ENCODE measurements around the gene RPL22L1.

RPL22L1 gene

DNA sequence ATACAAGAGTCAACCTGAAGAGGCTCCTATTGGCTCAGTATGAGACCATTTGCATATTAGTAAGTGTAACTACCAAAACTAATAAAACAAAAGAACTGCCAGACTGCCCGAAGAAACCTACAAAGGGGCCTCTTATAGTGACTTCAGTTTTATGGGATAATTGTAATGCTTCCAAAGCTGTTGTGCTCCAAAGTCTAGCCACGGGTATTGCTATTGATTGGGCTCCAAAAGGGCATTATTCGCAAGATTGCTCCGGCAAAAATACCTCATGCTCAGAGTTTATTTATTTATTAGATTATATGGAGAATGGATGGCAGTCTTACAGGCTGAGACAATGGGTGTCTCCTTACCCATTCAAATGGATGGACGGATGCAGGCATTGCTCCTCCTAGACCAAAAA lies 11.4 kb downstream of the RPL22L1 start:
- Histone ChIP-seq H2BK120ac (ENCODE audit: low read depth, low read length) (no peak overlapping the region), H4K91ac (ENCODE audit: low read length) (no peak overlapping the region), H3K79me1 (replicated peaks; ENCODE audit: low read length, poor library complexity, severe bottlenecking) (no peaks in the 10 kb centered on the region), H3K18ac (ENCODE audit: low read depth in 1 of 2, low read length in 2 of 2) (no peak overlapping the region), H2BK15ac (ENCODE audit: low read depth, poor library complexity, severe bottlenecking) (no peak overlapping the region), H3K4ac (ENCODE audit: low read depth in 1 of 2, low read length in 2 of 2) (no peak overlapping the region), H3K4me3 (ENCODE audit: insufficient read depth in 1 of 2, low read depth in 1 of 2, low read length in 2 of 2) (no peak overlapping the region), H2BK12ac (ENCODE audit: low read length in 2 of 2) (no peak overlapping the region), H3K23ac (ENCODE audit: low read length in 2 of 2) (no peak overlapping the region), H3K36me3 (ENCODE audit: control insufficient read depth in 1 of 2, insufficient read depth in 2 of 2, low read depth in 1 of 2, low read length in 2 of 2) (no peaks in the 10 kb centered on the region), H3K27ac (ENCODE audit: low read length, poor library complexity, severe bottlenecking) (no peak overlapping the region), H2AK5ac (ENCODE audit: low read length, severe bottlenecking) (no peak overlapping the region), H3K4me2 (ENCODE audit: low read length, poor library complexity, severe bottlenecking) (no peak overlapping the region), H3K4me1 (ENCODE audit: control insufficient read depth, insufficient read depth, low read depth, low read length) (no peaks in the 10 kb centered on the region), H4K8ac (ENCODE audit: low read length) (no peak overlapping the region), H3K14ac (ENCODE audit: low read length in 2 of 2) (no peak overlapping the region), H2AFZ (ENCODE audit: low read depth, low read length) (no peak overlapping the region), H3K27me3 (ENCODE audit: control insufficient read depth in 1 of 2, insufficient read depth in 1 of 2, low read length in 2 of 2) (no peaks in the 10 kb centered on the region), H3K9ac (ENCODE audit: low read length) (no peak overlapping the region), H3K9me3 (ENCODE audit: control insufficient read depth, low read length) (no peaks in the 10 kb centered on the region), H2BK5ac (ENCODE audit: low read depth, low read length, poor library complexity, severe bottlenecking) (no peak overlapping the region)
- no peak for DNase-seq
- WGBS: 93% methylated on average over 5 of the region's 5 CpGs

GRCh38 chr3:170852324-170852723 lies 17.7 kb downstream of the RPL22L1 start:
- Histone ChIP-seq H3K23ac (ENCODE audit: low read length in 2 of 2) (no peak overlapping the region), H3K79me1 (replicated peaks; ENCODE audit: low read length, poor library complexity, severe bottlenecking) (no peaks in the 10 kb centered on the region), H3K36me3 (ENCODE audit: control insufficient read depth in 1 of 2, insufficient read depth in 2 of 2, low read depth in 1 of 2, low read length in 2 of 2) (no peaks in the 10 kb centered on the region), H3K18ac (ENCODE audit: low read depth in 1 of 2, low read length in 2 of 2) (no peak overlapping the region), H2BK120ac (ENCODE audit: low read depth, low read length) (no peak overlapping the region), H4K91ac (ENCODE audit: low read length) (no peak overlapping the region), H3K14ac (ENCODE audit: low read length in 2 of 2) (no peak overlapping the region), H2BK5ac (ENCODE audit: low read depth, low read length, poor library complexity, severe bottlenecking) (no peak overlapping the region), H3K4me2 (ENCODE audit: low read length, poor library complexity, severe bottlenecking) (no peak overlapping the region), H2AFZ (ENCODE audit: low read depth, low read length) (no peak overlapping the region), H2BK15ac (ENCODE audit: low read depth, poor library complexity, severe bottlenecking) (no peak overlapping the region), H3K4me1 (ENCODE audit: control insufficient read depth, insufficient read depth, low read depth, low read length) (no peaks in the 10 kb centered on the region), H3K27ac (ENCODE audit: low read length, poor library complexity, severe bottlenecking) (no peak overlapping the region), H3K9me3 (ENCODE audit: control insufficient read depth, low read length) (no peaks in the 10 kb centered on the region), H3K9ac (ENCODE audit: low read length) (no peak overlapping the region), H2AK5ac (ENCODE audit: low read length, severe bottlenecking) (no peak overlapping the region), H3K27me3 (ENCODE audit: control insufficient read depth in 1 of 2, insufficient read depth in 1 of 2, low read length in 2 of 2) (no peaks in the 10 kb centered on the region), H4K8ac (ENCODE audit: low read length) (no peak overlapping the region), H3K4ac (ENCODE audit: low read depth in 1 of 2, low read length in 2 of 2) (no peak overlapping the region), H3K4me3 (ENCODE audit: insufficient read depth in 1 of 2, low read depth in 1 of 2, low read length in 2 of 2) (no peak overlapping the region), H2BK12ac (ENCODE audit: low read length in 2 of 2) (no peak overlapping the region)
- WGBS: 71% methylated on average over 1 of the region's 4 CpGs
- peak; percentile 72 for DNase-seq

DNA sequence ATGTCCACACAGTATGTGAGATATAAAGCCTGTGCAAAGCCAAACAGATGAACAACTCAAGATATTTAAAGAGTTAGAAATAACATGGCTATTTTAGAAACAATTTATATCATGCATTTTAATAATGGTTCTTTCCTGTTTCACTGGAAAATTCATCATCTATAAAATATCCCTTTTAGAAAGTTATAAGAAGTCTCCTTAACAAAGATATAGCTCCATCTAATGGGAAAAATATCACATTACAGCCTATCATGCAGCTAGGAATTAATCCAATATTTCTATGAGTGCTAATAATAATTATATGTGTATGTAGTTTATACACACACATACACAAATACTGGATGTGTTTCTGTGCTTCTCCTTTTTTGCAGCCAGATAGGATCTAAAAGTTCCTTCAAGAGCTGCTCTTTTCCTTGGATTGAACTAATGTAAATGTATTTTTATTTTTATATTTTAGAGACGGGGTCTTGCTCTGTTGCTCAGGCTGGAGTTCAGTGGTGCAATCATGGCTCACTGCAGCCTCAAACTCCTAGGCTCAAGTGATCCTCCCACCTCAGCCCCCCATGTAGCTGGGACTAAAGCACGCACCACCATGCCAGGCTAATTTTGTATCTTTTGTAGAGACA lies 21.6 kb downstream of the RPL22L1 start:
- DNase-seq: peak; percentile 41
- Histone ChIP-seq H3K27me3 (ENCODE audit: control insufficient read depth in 1 of 2, insufficient read depth in 1 of 2, low read length in 2 of 2) (no peaks in the 10 kb centered on the region), H4K91ac (ENCODE audit: low read length) (no peak overlapping the region), H2BK5ac (ENCODE audit: low read depth, low read length, poor library complexity, severe bottlenecking) (no peak overlapping the region), H3K79me1 (replicated peaks; ENCODE audit: low read length, poor library complexity, severe bottlenecking) (no peaks in the 10 kb centered on the region), H2BK12ac (ENCODE audit: low read length in 2 of 2) (no peak overlapping the region), H4K8ac (ENCODE audit: low read length) (no peak overlapping the region), H3K18ac (ENCODE audit: low read depth in 1 of 2, low read length in 2 of 2) (no peak overlapping the region), H3K4me3 (ENCODE audit: insufficient read depth in 1 of 2, low read depth in 1 of 2, low read length in 2 of 2) (no peak overlapping the region), H3K9ac (ENCODE audit: low read length) (peak overlapping the region; percentile 39), H3K23ac (ENCODE audit: low read length in 2 of 2) (no peak overlapping the region), H3K14ac (ENCODE audit: low read length in 2 of 2) (no peak overlapping the region), H3K4ac (ENCODE audit: low read depth in 1 of 2, low read length in 2 of 2) (no peak overlapping the region), H3K27ac (ENCODE audit: low read length, poor library complexity, severe bottlenecking) (no peak overlapping the region), H3K4me2 (ENCODE audit: low read length, poor library complexity, severe bottlenecking) (no peak overlapping the region), H3K36me3 (ENCODE audit: control insufficient read depth in 1 of 2, insufficient read depth in 2 of 2, low read depth in 1 of 2, low read length in 2 of 2) (no peaks in the 10 kb centered on the region), H3K9me3 (ENCODE audit: control insufficient read depth, low read length) (no peaks in the 10 kb centered on the region), H2BK120ac (ENCODE audit: low read depth, low read length) (no peak overlapping the region), H3K4me1 (ENCODE audit: control insufficient read depth, insufficient read depth, low read depth, low read length) (no peaks in the 10 kb centered on the region), H2AK5ac (ENCODE audit: low read length, severe bottlenecking) (no peak overlapping the region), H2AFZ (ENCODE audit: low read depth, low read length) (no peak overlapping the region), H2BK15ac (ENCODE audit: low read depth, poor library complexity, severe bottlenecking) (no peak overlapping the region)
- WGBS: 92% methylated on average over 1 of the region's 2 CpGs

DNA sequence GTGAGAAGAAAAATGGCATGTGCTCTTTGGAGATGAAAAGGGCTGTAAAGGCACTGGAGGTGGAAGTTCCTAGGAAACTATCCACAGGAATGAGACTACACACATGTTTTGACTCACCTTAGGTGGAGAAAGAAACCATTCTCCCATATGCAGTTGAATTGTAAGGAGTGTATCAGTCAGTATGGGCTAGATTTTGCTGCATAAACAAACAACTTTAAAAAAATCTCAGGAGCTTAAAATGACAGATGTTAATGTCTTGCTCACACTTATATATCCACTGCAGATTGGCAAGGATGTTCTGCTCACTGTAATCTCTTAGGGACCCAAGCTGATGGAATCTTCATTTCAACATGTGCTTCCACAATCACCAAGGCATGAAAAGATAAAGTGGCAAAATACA lies 25.6 kb downstream of the RPL22L1 start:
- Histone ChIP-seq H3K36me3 (ENCODE audit: control insufficient read depth in 1 of 2, insufficient read depth in 2 of 2, low read depth in 1 of 2, low read length in 2 of 2) (no peaks in the 10 kb centered on the region), H2BK15ac (ENCODE audit: low read depth, poor library complexity, severe bottlenecking) (no peak overlapping the region), H3K14ac (ENCODE audit: low read length in 2 of 2) (no peak overlapping the region), H3K4ac (ENCODE audit: low read depth in 1 of 2, low read length in 2 of 2) (no peak overlapping the region), H3K9ac (ENCODE audit: low read length) (no peak overlapping the region), H3K79me1 (replicated peaks; ENCODE audit: low read length, poor library complexity, severe bottlenecking) (no peaks in the 10 kb centered on the region), H3K27ac (ENCODE audit: low read length, poor library complexity, severe bottlenecking) (no peak overlapping the region), H2BK120ac (ENCODE audit: low read depth, low read length) (no peak overlapping the region), H4K91ac (ENCODE audit: low read length) (no peak overlapping the region), H3K4me1 (ENCODE audit: control insufficient read depth, insufficient read depth, low read depth, low read length) (no peaks in the 10 kb centered on the region), H2AK5ac (ENCODE audit: low read length, severe bottlenecking) (no peak overlapping the region), H2BK12ac (ENCODE audit: low read length in 2 of 2) (no peak overlapping the region), H2AFZ (ENCODE audit: low read depth, low read length) (no peak overlapping the region), H3K23ac (ENCODE audit: low read length in 2 of 2) (no peak overlapping the region), H3K18ac (ENCODE audit: low read depth in 1 of 2, low read length in 2 of 2) (no peak overlapping the region), H3K4me3 (ENCODE audit: insufficient read depth in 1 of 2, low read depth in 1 of 2, low read length in 2 of 2) (no peak overlapping the region), H3K27me3 (ENCODE audit: control insufficient read depth in 1 of 2, insufficient read depth in 1 of 2, low read length in 2 of 2) (no peaks in the 10 kb centered on the region), H4K8ac (ENCODE audit: low read length) (no peak overlapping the region), H3K4me2 (ENCODE audit: low read length, poor library complexity, severe bottlenecking) (no peak overlapping the region), H2BK5ac (ENCODE audit: low read depth, low read length, poor library complexity, severe bottlenecking) (no peak overlapping the region), H3K9me3 (ENCODE audit: control insufficient read depth, low read length) (no peaks in the 10 kb centered on the region)
- no peak for DNase-seq

Measured in mesenchymal stem cell (in vitro differentiated cells and primary cell).